Activated effector memory CD4-positive, alpha-beta T cell treated with Interleukin-2 at 50 U/mL for 16 hours (primary cell): Measurements from ENCODE around the gene LIAS.
"Not testable (repeated sequence)": the region's sequence is repeated elsewhere in the genome, so short reads cannot be mapped to it uniquely, and the experiment has no call there.

Experiments
- DNase-seq: peaks from one replicate; pipeline ENCODE4 v3.0.0-alpha.2; 2020

LIAS gene

DNA sequence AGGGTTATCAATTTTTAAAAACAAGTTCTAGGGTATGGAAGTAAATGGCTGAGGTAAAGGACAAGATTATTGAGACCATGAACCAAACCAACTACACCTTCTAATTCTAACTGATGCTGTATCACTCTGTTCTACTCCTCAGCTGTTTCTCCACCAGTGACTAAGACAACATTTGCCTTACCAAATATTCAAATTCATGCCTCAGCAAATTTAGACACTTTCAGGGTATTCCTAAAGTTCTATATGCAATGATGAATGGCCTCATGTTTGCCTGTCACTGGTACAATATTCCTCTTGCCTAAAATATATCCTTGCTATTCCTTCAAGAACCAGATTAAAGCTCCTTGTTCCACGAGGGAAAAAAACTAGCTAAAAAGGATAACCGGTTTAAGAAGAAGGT lies 5.1 kb upstream of the LIAS start:
- DNase-seq, result no peak

DNA sequence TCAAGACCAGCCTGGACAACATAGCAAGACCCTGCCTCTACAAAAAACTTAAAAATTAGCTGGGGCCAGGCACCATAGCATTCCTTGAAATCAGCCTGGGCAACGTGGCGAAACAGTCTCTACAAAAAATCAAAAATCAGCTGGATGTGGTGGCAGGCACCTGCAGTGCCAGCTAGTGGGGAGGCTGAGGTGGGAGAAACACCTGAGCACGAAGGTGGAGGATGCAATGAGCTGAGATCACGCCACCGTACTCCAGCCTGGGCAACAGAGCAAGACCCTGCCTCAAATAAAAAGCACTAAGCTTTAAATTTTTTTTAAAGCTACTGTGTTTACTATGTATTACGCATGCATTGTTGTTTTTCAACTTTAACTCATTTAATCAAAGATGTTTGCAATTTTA lies 3.4 kb upstream of the LIAS start:
- no peak for DNase-seq

DNA sequence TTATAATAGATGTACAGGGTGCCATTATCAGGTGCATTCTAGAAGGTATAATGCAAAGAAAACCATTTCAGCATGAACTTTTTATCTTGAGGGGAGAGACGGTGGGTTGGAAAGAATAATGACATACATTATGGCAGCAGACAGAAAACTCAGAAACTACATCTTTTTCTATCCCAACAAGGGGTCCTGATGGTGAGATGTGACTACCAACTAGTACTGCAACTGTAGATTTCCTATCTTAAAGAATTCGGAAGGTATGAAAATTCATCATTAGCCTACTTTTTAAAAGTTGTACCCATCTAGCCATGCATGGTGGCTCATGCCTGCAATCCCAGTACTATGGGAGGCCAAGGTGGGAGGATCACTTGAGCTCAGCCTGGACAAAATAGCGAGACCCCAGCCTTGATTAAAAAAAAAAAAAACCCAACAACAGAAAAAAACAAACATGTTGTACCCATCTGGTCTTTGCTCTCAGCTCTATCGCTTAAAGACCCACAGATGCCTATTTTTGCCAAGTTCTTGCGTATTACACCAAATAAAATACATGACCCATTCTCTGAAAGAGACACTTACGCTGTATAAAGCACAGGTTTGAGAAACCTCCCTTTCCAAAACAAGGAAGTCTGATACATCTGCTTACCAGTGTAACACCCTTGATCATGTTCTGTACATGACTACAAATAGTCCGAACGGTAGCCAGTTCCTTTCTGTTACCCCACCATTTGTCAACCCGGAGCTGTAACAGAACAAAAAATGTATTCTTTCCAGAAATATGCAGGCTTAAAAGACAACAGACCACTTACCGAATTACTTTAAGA lies 1.7 kb upstream of the LIAS start:
- no peak for DNase-seq

DNA sequence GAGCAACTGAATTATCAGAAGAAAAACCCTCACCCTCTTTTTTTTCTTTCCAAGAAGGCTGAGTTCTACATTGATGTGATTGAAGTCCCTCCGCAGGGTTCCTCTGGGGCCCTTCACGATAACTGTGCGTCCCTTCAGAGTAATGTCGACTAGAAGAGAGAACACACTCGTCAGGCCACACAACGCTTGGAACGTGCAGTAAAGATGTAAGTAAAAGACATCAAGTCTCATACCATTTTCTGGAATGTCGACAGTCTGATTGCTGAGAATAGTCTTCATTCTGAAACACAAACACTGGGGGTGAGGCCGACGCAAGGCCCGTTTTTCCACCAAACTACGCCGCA lies 723 bp upstream of the LIAS start:
- DNase-seq, result not testable (repeated sequence)

DNA sequence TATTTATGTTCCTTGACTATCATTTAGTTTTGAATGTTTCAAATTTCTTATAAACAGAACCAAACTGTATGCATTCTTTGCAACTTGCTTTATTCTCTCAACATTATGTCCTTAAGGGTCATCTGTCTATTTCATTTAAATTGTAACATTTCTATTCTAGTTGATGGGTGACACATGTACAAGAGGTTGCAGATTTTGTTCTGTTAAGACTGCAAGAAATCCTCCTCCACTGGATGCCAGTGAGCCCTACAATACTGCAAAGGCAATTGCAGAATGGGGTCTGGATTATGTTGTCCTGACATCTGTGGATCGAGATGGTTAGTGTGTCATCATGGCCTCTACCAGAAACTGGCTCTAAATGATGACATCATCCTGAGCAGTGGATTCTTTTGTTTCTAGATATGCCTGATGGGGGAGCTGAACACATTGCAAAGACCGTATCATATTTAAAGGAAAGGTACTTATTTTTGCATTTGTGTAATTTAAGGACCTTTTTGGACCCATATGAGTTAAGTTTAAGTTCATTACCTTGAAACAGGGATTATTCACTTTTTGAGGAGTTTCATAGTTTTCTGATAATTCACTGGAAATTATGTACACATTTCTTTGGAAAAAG lies 6.1 kb downstream of the LIAS start:
- no peak for DNase-seq

DNA sequence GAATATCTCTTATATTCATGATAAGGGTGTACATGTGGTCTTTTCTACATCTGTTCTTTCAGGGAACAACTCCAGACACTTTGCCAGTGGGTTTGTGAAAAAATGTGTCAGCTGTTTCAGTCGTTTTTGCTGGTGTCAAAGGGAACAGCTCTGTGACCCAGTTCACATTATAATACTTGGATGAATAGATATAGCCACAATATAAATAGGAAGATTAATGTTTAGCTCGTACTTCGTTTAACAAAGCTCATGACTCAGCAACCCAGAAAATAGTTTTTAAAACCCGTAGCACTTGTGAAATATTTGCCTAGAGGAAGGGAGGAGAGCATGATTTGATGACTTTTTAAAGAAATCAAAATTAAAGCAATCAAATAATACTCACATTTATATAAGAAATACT lies 7.9 kb downstream of the LIAS start:
- no peak for DNase-seq

DNA sequence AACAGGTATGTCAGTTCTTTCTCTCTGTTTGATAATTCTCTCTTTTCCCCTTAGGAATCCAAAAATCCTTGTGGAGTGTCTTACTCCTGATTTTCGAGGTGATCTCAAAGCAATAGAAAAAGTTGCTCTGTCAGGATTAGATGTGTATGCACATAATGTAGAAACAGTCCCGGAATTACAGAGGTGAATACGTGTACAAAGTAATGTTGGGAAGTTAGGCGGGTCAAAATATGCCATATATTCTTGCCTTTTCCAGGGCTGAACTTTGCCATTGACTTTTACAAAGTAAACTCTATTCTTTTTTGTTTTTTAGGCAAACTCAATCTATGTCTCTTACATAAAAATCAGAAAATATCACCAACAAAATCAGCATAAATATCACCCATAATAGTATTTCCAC lies 8.6 kb downstream of the LIAS start:
- DNase-seq, result no peak

DNA sequence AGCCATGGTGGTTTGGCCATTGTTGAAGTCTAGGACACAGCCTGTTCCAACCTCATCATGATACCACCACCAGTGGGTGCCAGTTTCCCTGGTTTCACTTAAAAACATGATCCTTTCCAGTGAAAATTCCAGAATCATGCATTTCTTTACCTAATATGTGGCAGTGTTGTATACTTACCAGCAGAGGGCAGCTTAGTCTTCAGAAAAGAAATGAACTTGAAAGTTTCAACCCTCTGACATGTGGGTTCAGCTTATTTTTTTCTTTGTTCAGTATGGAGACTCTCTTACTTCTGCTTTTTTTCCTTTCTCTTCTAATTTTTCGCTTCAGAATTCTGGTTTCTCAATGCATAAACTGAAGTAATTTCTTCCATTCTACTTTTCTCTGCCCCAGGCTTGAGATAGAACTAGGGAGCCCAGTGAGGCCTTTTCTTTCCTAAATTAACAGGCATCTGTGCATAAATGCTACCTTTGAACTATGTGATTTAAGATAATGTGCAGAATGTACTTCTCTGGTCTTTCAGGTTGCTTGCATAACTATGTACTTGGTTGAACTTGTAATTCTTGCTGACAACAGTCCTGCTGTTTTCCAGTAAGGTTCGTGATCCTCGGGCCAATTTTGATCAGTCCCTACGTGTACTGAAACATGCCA lies 10.7 kb downstream of the LIAS start:
- DNase-seq, result no peak

DNA sequence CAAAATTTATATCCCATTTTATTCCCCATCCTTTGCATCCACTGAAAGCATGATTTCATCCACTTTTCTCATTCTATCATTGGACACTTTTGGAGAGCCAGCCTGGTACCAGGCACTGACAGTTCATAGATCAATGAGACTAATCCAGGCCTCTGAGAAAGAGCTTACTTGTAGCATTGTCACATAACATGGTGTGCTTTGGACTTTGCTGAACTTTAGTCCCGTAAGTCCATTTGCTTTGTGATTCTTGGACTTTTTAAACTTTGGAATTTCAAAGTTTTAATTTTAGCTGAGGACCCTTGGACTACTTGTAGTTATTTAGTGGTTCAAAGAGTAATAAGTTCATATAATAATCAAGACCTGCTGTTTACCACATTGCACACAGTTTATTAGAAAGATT lies 11.5 kb downstream of the LIAS start:
- no peak for DNase-seq

DNA sequence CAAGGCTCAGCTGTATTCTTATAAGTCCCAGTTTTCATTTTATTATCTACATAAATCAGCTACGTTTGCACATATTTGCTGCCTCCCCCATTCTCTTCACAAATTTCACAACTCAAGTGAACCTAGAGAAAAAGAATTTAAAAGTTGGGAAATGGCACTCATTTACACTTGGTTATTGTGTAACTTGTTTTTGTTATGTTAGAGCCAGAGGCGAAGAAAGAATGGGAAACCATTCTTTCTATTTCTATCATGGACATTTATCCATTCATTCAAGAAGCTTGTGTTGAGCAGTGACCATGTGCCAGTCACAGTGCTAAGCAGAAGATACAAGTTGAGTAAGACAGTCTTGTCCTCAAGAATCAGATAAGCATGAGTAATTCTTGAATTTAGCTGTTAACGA lies 13.5 kb downstream of the LIAS start:
- DNase-seq, result no peak

DNA sequence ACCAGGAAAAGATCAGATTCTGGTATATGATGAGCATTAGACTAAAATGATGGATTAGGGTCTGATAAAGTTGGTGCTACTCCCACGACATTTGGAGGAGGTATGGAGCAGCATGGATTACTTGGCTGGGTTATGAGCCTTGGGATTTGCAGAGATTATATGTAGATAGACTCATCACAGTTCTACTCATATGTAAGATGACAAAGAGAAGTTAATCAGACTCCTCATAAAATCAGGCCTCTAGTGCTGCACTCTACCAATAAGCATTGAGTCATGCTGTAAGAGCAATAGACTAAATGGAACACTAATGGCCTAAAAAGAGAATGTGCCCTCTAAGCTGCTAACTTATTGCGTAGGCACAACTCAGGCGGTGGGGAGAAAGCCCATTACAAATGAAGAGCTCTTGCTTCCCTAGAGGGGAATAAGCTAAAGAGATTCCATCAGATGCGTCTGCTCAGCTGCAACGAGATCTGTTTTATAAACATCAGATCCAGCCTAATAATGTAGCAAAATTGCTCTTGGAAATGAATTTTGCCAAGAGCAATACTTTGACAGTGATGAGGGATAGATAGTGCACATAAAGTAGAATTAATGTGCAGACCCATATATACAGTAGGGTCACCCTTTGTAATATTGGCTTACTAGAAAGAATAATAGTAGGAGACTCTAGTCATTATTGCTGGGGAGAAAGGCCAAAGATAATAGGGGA lies 17.5 kb downstream of the LIAS start:
- no peak for DNase-seq

DNA sequence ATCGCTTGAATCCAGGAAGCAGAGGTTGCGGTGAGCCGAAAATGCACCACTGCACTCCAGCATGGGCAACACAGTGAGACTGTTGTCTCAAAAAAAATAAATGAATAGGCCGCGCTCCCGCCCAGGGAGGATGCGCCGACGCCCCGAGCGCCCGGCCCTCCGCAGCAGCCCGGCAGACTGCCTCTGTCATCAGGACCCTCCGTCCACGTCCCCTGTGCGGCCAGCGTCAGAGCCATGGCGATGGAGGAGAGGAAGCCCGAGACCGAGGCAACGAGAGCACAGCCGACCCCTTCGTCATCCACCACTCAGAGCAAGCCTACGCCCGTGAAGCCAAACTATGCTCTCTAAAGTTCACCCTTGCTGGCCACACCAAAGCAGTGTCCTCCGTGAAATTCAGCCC lies 21.4 kb downstream of the LIAS start:
- DNase-seq, result no peak

DNA sequence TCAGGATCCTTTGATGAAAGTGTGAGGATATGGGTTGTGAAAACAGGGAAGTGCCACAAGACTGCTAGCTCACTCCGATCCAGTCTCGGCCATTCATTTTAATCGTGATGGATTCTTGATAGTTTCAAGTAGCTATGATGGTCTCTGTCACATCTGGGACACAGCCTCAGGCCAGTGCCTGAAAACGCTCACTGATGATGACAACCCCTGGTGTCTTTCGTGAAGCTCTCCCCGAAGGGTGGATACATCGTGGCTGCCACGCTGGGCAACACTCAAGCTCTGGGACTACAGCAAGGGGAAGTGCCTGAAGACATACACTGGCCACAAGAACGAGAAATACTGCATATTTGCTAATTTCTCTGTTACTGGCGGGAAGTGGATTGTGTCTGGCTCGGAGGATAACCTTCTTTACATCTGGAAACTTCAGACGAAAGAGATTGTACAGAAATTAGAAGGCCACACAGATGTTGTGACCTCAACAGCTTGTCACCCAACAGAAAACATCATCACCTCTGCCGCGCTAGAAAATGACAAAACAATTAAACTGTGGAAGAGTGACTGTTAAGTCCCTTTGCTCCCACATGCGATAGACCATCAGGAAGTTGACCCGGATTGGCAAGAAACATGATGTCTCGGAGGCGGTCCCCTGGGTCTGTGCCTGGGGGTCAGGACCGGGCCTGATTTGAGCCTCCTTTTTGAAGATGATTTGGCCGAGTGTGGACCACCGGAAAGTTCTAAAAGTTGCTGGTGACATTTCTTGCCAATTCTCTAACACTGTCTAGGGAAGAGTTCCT lies 22.2 kb downstream of the LIAS start:
- DNase-seq, result no peak

DNA sequence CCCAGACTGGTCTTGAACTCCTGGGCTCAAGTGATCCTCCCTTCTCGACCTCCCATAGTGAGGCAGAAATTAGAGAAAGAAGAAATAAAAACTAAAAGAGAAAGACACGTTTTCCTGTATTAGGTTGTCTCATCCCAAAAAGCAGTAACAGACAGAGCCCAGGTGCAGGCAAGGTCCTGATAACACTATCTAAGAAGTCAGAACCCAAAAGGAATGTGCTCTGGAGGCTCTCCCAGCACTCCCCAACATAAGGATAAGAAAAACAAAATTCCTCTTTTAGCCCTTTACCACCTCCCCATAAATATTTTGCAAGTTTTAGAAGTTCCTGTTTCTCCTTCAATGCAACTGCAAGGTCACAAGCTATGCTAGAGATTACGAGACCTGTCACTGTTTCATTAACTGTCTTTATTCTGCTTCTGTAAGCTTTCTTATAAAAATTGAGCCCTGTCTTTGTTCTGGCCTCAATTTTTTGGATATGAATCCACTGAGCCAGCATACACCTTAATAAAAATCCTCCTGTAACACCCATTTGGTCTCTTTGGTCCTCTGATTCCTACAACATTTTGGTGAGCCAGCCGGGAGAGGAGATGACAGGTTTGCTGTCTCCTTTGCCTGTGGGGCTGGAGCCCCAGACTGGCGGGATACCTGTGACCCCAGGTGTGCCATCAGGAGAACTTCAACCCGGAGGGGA lies 25.9 kb downstream of the LIAS start:
- no peak for DNase-seq

DNA sequence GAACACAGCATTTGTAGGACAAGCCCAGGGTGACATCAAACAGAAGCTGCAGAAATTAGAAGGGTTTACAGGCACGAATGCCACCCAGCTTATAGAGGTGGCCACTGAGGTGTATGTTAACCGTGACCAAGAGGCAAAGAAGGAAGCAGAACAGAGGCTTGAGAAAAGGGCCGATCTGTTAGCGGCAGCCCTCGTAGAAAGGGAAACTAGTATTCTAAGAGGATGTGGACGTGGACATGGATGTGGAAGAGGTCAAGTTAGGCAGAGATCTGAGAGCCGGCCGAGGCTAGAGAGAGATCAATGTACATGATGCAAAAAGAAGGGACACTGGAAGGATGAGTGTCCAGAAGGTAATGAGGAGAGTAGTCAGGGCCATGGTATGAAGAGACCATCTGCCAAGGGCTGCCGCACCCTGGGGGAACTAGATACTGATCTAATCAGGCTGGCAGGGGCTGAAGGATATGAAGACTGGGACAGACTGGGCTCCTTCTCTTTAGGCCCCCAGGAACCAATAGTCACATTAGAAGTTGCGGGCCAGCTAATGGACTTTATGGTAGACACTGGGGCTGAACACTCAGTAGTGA lies 27.5 kb downstream of the LIAS start:
- no peak for DNase-seq

DNA sequence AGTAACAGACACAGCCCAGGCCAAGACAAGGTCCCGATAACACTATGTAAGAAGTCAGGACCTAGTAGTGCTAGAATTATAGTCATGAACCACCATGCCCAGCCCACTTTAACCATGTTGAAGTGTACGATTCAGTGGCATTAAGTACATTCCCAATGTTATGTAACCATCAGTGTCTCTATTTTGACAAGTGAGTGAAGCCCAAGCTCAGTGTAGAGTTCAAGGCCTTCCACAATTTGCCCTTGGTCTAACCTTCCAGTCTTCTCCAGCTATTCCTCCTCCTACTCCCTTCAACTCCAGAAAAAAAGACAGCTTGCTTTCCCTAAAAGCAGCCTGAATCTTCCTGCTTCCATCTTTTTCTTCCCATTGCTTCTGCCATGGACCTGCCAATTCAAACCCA lies 31.5 kb downstream of the LIAS start:
- DNase-seq, result no peak

DNA sequence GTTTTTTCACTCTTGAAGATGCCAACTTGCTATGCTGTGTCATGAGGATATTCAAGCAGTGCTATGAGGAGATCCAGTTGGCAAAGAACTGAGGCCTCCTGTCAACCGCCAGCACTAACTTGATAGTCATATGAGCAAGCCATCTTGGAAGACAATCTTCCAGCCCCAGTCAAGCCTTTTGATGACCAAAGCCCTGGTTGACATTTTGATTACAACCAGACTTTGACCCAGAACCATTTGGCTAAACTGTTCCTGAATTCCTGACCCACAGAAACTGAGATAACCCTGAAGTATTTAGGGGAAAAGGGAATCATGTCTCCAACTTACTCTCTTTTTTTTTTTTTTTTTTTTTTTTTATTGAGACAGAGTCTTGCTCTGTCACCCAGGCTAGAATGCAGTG lies 35.5 kb downstream of the LIAS start:
- no peak for DNase-seq

DNA sequence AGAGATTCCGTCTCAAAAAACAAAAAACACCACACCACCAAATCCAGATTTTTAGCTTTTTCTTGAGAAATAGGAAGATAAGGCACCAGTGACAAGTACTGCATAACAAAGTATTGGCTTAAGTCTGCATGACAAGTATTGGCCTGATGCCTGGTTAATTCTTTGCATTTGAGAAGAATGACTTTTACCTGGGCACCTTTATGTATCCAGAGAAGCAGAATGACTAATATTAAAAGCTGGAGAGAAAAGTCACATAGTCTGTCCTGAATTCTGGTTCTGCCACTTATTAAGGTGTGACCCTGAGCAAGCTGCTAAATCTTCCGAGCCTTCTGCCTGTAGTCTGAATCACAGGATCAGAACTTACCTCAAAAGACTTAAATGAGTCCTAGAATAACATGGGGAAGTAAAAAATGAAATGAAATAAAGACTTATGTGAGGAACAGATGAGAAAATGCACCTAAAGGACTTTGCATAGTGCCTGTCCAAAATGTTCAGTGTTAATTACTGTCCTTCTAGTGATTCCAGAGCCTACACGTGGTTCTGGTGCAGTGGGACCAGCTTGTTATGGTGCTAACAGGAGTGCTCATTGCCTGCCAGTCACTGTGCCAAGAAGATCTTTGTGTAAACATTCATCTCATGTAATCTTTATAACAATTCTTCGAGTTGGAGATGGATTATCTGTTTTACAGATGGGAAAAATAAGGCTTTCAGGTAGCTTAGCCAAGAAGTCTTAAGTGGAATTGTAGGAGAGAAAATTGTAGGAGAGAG lies 36.8 kb downstream of the LIAS start:
- no peak for DNase-seq

DNA sequence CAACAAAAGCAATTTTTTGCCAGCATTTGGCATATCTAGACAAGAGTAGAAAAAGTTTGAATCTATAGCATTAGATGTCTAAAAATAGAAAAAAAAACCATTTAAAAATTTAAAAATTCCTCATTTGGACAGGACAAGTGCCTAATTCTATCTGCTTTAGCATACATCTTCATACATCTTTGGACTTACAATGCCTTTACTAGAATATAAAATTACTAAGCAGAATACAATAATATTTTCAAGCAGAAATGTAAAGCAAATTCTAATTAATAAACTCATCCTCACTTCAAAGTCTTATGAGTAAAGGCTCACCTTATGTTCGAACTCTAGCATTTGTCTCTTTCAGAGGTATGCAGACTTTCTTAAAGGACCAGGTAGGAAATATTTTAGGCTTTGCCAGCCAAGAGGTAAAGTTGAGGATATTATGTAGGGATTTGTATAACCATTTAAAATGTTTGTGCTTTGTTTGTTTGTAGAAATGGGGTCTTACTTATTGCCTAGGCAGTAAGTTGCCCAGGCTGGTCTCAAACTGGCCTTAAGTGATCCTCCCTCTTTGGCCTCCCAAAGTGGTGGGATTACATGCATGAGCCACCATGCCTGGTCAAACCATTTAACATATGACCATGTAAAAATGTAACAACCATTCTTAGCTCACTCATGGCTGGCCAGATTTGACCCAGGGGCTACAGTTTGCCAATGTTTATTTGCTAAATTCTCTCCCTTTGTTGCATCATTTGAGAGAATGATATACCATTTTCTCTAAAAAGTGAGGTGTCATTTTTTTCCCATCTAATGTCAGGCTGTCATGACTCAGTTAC lies 39.3 kb downstream of the LIAS start:
- DNase-seq, result no peak

DNA sequence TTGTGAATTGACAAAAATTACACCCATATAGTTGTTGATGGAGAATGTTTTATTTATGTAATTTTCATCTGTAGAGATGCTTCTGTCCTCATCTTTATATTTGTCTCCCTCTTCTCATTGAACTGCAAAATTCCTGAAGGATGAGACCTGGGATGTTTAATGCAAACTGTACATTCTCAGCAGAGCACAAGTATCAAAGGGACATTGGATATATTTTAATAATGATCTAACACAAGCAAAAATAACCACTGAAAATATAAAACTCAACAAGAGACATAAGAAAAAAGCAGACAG lies 39.8 kb downstream of the LIAS start:
- DNase-seq, result no peak
